Activated CD4-positive, alpha-beta T cell treated with anti-CD3 and anti-CD28 coated beads, Interleukin-2, Interleukin-4, amounts not matched to agents 100 ng/mL and 50 ng/mL, durations not matched to agents 16 hours and 8 hours (primary cell): Measurements from ENCODE around the gene ANTXR2.

Source experiments
- DNase-seq: peaks from one replicate; pipeline ENCODE4 v3.0.0-alpha.2; 2020; ENCODE audit warnings: low spot score

The ANTXR2 gene

GRCh38 chr4:79864500-79865200 is 208.4 kb downstream of the ANTXR2 start:
- DNase-seq = no peak

- no peak for DNase-seq
Observed at GRCh38 chr4:79863333-79863732, 209.7 kb downstream of the ANTXR2 start.

- DNase-seq = no peak
Observed at GRCh38 chr4:79862821-79863220, 210.2 kb downstream of the ANTXR2 start.

GRCh38 chr4:79857811-79858210 is 215.2 kb downstream of the ANTXR2 start:
- no peak for DNase-seq

GRCh38 chr4:79856196-79856595 is 216.8 kb downstream of the ANTXR2 start:
- DNase-seq = no peak

- no peak for DNase-seq
Observed at GRCh38 chr4:79854856-79855502, 218.1 kb downstream of the ANTXR2 start.

- no peak for DNase-seq
Observed at GRCh38 chr4:79852305-79852730, 220.7 kb downstream of the ANTXR2 start.

- no peak for DNase-seq
Observed at GRCh38 chr4:79851625-79852304, 221.3 kb downstream of the ANTXR2 start.
